Measurements from ENCODE around the gene PCBP3. TPM values are rescaled to one million over a fixed set of nuclear protein-coding genes. Genes with fewer than 3 reads are reported as not detected.
A peak's percentile ranks its signal among the peaks of the same experiment; 100 is the strongest.

PCBP3 gene
- total RNA-seq, 1 donor from 2014 or later, result 11.8 TPM

DNA sequence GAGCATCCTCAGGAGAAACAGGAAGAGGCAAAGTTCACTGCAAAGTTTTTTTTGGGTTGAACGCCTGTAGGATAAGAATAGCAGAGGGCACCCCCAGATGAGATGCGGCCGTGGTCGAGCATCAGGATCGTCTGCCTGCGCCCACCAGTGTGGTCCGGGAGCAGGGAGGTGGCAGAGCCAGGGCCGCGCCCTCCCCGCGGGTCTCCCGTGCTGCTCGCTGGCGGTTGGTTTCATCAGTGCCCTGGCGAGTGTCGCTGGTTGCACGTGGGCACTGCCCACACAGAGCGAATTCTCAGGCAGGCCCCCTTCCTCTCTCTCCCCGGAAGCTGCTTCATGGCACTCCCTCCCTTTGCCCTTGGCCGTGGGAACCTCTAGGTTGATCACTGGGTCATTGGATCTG, 120.0 kb downstream of the PCBP3 start:
- Mint-ChIP-seq H3K27ac (ENCODE audit: unreplicated experiment) (no peak overlapping the region), H3K27me3 (ENCODE audit: low read depth) (no peaks in the 10 kb centered on the region), H3K4me3 (ENCODE audit: unreplicated experiment) (no peak overlapping the region), H3K9me3 (ENCODE audit: low read depth) (peaks cover 5% of the 10 kb centered on the region), H3K4me1 (ENCODE audit: low read depth) (peaks cover 17% of the 10 kb centered on the region), H3K36me3 (ENCODE audit: low read depth) (peaks cover 8% of the 10 kb centered on the region)
- peak; percentile 89 for DNase-seq (ENCODE audit: low spot score)
- TF ChIP-seq, protein P1, sequence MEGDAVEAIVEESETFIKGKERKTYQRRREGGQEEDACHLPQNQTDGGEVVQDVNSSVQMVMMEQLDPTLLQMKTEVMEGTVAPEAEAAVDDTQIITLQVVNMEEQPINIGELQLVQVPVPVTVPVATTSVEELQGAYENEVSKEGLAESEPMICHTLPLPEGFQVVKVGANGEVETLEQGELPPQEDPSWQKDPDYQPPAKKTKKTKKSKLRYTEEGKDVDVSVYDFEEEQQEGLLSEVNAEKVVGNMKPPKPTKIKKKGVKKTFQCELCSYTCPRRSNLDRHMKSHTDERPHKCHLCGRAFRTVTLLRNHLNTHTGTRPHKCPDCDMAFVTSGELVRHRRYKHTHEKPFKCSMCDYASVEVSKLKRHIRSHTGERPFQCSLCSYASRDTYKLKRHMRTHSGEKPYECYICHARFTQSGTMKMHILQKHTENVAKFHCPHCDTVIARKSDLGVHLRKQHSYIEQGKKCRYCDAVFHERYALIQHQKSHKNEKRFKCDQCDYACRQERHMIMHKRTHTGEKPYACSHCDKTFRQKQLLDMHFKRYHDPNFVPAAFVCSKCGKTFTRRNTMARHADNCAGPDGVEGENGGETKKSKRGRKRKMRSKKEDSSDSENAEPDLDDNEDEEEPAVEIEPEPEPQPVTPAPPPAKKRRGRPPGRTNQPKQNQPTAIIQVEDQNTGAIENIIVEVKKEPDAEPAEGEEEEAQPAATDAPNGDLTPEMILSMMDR (IDR thresholded peaks at IDR 0.05), result no peak

DNA sequence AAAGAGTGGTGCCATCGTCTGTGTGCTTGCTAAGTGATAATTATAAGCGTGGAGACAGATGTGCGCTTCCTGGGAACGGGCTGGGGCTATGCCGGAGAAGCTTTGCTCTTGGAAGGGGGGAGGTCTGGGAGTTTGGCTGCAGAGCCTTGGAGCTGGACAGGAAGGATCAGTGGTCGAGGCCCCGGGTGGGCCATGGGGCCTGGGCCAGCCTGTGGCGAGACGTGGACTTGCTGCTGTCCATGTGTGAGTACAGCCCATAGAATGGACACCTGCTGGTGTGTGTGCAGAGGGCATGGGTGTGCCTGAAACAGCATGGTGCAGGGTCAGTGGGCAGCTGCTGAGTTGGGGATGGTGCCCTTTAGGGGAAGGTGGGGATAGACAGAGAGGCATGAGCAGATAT, 121.3 kb downstream of the PCBP3 start:
- Mint-ChIP-seq H3K9me3 (ENCODE audit: low read depth) (peaks cover under 1% of the 10 kb centered on the region), H3K4me1 (ENCODE audit: low read depth) (peaks cover 25% of the 10 kb centered on the region), H3K27me3 (ENCODE audit: low read depth) (no peaks in the 10 kb centered on the region), H3K4me3 (ENCODE audit: unreplicated experiment) (no peak overlapping the region), H3K27ac (ENCODE audit: unreplicated experiment) (no peak overlapping the region), H3K36me3 (ENCODE audit: low read depth) (peaks cover 5% of the 10 kb centered on the region)
- peak; percentile 52 for DNase-seq (ENCODE audit: low spot score)
- TF ChIP-seq, protein P1 (IDR thresholded peaks at IDR 0.05), result no peak

DNA sequence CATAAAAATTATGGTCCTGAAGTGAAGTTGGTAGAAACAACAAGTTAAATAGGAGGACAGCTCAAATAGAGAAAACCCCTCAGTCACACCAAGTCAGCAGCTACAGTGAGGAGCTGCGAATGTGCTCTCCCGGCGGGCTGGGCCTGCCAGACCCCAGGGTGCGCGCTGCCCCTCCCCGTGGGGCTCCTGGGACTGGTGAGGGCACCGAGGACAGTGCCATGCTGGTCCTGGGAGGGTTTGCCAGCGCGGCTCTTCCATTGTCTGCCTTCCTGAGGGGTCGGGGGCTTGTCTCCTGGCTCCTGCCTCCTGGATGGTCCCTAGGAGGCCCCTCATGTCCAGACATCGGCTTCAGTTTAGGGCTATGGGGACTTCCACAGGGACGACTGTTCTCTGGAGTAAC, 121.8 kb downstream of the PCBP3 start:
- TF ChIP-seq, protein P1 (IDR thresholded peaks at IDR 0.05), result no peak
- DNase-seq (ENCODE audit: low spot score), result peak; percentile 64
- H3K4me1 Mint-ChIP-seq (ENCODE audit: low read depth), result peaks cover 30% of the 10 kb centered on the region
- H3K4me3 Mint-ChIP-seq (ENCODE audit: unreplicated experiment), result no peak overlapping the region
- no peaks in the 10 kb centered on the region for H3K27me3 Mint-ChIP-seq (ENCODE audit: low read depth)
- no peak overlapping the region for H3K27ac Mint-ChIP-seq (ENCODE audit: unreplicated experiment)
- peaks cover 3% of the 10 kb centered on the region for H3K36me3 Mint-ChIP-seq (ENCODE audit: low read depth)
- H3K9me3 Mint-ChIP-seq (ENCODE audit: low read depth), result no peaks in the 10 kb centered on the region

DNA sequence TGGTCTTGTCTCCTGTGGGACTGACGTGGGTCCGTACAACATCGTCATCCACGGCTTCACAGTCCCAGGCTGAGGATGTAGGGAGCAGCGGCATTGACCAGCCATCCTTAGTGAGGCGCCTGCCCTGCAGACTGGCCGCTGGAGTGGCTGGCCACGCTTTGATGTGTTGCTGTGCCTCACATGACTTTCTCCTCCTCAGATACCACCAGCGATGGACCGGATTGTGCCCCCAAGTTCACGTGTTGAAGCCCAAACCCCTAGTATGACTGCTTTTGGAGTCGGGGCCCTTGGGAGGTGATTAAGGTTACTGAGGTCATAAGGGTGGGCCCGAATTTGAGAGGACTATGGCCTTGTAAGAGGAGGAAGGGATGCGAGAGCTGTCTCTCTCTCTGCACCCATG, 122.5 kb downstream of the PCBP3 start:
- no peaks in the 10 kb centered on the region for H3K27me3 Mint-ChIP-seq (ENCODE audit: low read depth)
- H3K4me1 Mint-ChIP-seq (ENCODE audit: low read depth), result peaks cover 31% of the 10 kb centered on the region
- no peak overlapping the region for H3K4me3 Mint-ChIP-seq (ENCODE audit: unreplicated experiment)
- DNase-seq (ENCODE audit: low spot score), result peak; percentile 56
- peaks cover 2% of the 10 kb centered on the region for H3K36me3 Mint-ChIP-seq (ENCODE audit: low read depth)
- H3K9me3 Mint-ChIP-seq (ENCODE audit: low read depth), result no peaks in the 10 kb centered on the region
- no peak overlapping the region for H3K27ac Mint-ChIP-seq (ENCODE audit: unreplicated experiment)
- TF ChIP-seq, protein P1 (IDR thresholded peaks at IDR 0.05), result no peak

DNA sequence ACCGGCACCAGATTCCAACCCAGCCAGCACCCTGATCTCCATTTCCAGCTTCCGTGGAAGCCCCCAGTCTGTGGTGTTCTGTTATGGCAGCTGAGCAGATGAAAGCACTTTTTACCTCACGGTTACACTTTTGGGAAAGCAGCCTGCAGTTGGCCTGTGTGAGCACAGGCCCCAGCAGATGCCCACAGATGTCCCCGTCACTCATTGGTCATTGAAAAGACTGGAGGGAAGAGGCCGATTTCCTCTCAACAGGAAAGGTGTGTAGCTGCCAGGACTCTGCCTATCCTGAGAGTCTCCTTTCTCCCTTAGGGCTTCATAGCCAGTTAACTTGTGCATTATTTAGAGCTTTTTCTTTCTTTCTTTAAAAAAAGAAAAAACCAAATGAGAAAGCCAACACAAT, 123.0 kb downstream of the PCBP3 start:
- Mint-ChIP-seq H3K4me1 (ENCODE audit: low read depth) (peaks cover 31% of the 10 kb centered on the region), H3K36me3 (ENCODE audit: low read depth) (no peaks in the 10 kb centered on the region), H3K9me3 (ENCODE audit: low read depth) (no peaks in the 10 kb centered on the region), H3K27me3 (ENCODE audit: low read depth) (no peaks in the 10 kb centered on the region), H3K27ac (ENCODE audit: unreplicated experiment) (no peak overlapping the region), H3K4me3 (ENCODE audit: unreplicated experiment) (no peak overlapping the region)
- TF ChIP-seq, protein P1 (IDR thresholded peaks at IDR 0.05), result no peak
- DNase-seq (ENCODE audit: low spot score), result no peak

Measured in chondrocyte (in vitro differentiated cells).